Erythroblast (primary cell): Measurements from ENCODE around the gene SBF2.

Experiments used
- GATA1 ChIP-seq: IDR thresholded peaks from 2 replicates; pipeline ENCODE4 v1.6.1; 2011; ENCODE audit warnings: low read depth, mild to moderate bottlenecking, control low read depth, low read length, moderate library complexity
- POLR2A ChIP-seq: IDR thresholded peaks from 2 replicates; pipeline ENCODE4 v1.6.1; 2011; ENCODE audit warnings: mild to moderate bottlenecking, low read length

- TF ChIP-seq POLR2A (no peak), GATA1 (no peak)
Measured at GRCh38 chr11:10116588-10116987, 177.4 kb downstream of the SBF2 start.
